Lower lobe of right lung (tissue), 2 donors: ENCODE measurements around the gene AFF3. TPM values are rescaled to one million over a fixed set of nuclear protein-coding genes. Genes with fewer than 3 reads are reported as not detected.

Source experiments
- ATAC-seq, 2 donors: fragments of 200-7000 bp; cut with Tn5 transposase; one replicate each; pipeline ENCODE4 v1.9.1; 2020 to 2022; ENCODE audit warnings: mild to moderate bottlenecking in 2 of 2, moderate library complexity in 2 of 2
- DNase-seq: peaks from one replicate; pipeline ENCODE4 v3.0.0-alpha.2; 2020
- H3K27ac ChIP-seq: fragments of 200-600 bp; one replicate; pipeline ENCODE4 v1.8.0; 2022
- H3K27me3 ChIP-seq: fragments of 200-600 bp; one replicate; pipeline ENCODE4 v1.8.0; 2022; ENCODE audit warnings: low read depth
- H3K36me3 ChIP-seq: fragments of 200-600 bp; one replicate; pipeline ENCODE4 v1.8.0; 2022; ENCODE audit warnings: mild to moderate bottlenecking
- H3K4me1 ChIP-seq: fragments of 200-600 bp; one replicate; pipeline ENCODE4 v1.8.0; 2022
- H3K4me3 ChIP-seq: fragments of 200-600 bp; one replicate; pipeline ENCODE4 v1.8.0; 2022; ENCODE audit warnings: mild to moderate bottlenecking
- H3K9me3 ChIP-seq: fragments of 200-600 bp; one replicate; pipeline ENCODE4 v1.8.0; 2022
- CTCF ChIP-seq: fragments of 200-600 bp; IDR thresholded peaks from one replicate; pipeline ENCODE4 v1.8.0; 2022; ENCODE audit warnings: antibody characterized with exemption, mild to moderate bottlenecking
- intact Hi-C: fragments of 100-400 bp; cut with DNase I; formaldehyde crosslinking; loops from one replicate; pipeline ENCODE4 v1.11.0; 2022
- total RNA-seq: library from RNA; stranded (reverse); fragmentation: NEBNext Ultra II Directional; extraction: Animal tissue kit (Norgen Biotek cat#: 25700); gene quantifications from one replicate; pipeline ENCODE4 v1.2.1, GENCODE V29; 2021
- donor health status: DM: no; HTN: yes; CAD: no; lungs with severe emphysema.

The AFF3 gene
- total RNA-seq, 1 donor from 2014 or later: 57.3 TPM

DNA sequence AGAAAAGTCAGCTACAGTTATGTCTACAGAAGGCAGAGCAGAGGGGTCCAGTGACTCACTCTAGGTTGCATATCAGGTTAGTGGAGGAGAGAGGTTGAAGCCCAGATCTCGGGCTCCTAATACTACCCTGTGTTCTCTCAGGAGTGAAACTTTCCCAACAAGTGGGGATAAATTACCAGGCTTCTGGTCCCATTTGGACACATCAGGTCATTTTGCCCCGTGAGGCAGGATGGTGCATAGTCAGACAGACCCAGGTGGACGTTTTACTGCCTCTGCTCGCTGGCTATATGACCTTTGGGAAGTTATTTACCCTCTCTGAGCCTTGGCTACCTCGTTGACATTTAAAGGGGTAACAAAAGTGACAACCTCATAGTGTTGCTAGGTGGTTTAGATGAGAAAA lies 524.6 kb downstream of the AFF3 start:
- Histone ChIP-seq H3K4me3 (no peak overlapping the region), H3K36me3 (no peaks in the 10 kb centered on the region), H3K27me3 (no peaks in the 10 kb centered on the region), H3K27ac (no peak overlapping the region), H3K4me1 (no peaks in the 10 kb centered on the region), H3K9me3 (no peaks in the 10 kb centered on the region)
- ATAC-seq: no peak
- DNase-seq: no peak
- intact Hi-C loops: no loop called here
- TF ChIP-seq CTCF: no peak

GRCh38 chr2:99615247-99615771 lies 527.1 kb downstream of the AFF3 start:
- H3K9me3 ChIP-seq: no peaks in the 10 kb centered on the region
- intact Hi-C loops: no loop called here
- no peak for ATAC-seq
- no peaks in the 10 kb centered on the region for H3K36me3 ChIP-seq
- H3K27ac ChIP-seq: no peak overlapping the region
- H3K27me3 ChIP-seq: no peaks in the 10 kb centered on the region
- no peak overlapping the region for H3K4me3 ChIP-seq
- no peak for DNase-seq
- no peaks in the 10 kb centered on the region for H3K4me1 ChIP-seq
- no peak for TF ChIP-seq CTCF

GRCh38 chr2:99613980-99614379 lies 528.4 kb downstream of the AFF3 start:
- intact Hi-C loops: no loop called here
- DNase-seq (no peak), ATAC-seq (no peak)
- TF ChIP-seq CTCF: no peak
- H3K4me3 ChIP-seq: no peak overlapping the region
- no peaks in the 10 kb centered on the region for H3K9me3 ChIP-seq
- no peaks in the 10 kb centered on the region for H3K36me3 ChIP-seq
- H3K27ac ChIP-seq: no peak overlapping the region
- no peaks in the 10 kb centered on the region for H3K4me1 ChIP-seq
- no peaks in the 10 kb centered on the region for H3K27me3 ChIP-seq

DNA sequence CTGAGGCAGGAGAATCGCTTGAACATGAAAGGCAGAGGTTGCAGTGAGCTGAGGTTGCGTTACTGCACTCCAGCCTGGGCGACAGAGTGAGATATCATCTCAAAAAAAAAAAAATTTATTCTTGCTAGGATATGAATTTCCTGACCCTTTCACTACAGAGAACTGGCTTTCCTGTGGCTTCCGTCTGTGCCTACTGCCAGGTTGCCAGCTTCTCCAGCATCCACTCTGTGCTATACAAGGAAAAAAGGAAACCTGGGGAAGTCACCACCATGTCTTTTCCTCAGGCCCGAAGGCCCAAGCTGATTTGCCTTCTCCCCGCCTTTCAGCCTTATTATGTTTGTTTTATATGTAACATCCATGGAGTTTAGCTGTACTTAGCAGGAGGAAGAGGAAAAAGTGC lies 530.6 kb downstream of the AFF3 start:
- no peak for TF ChIP-seq CTCF
- no peak for DNase-seq

DNA sequence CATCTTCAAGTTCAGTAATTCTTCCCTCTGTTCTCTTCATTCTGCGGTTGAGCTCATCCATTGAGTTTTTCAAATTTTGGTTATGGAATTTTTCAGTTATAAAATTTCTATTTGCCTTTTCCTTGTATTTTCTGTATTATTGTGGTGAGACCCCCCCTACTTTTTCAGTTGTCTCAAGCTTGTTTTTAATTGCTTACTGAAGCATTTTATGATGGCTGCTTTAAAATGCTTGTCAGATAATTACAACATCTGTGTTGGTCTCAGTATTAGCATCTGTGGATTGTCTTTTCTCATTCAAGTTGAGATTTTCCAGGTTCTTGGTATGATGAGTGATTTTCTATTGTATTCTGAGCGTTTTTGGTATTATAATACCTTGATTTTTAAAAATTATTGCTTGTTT lies 531.4 kb downstream of the AFF3 start:
- DNase-seq (no peak), ATAC-seq (no peak)
- Histone ChIP-seq H3K4me1 (no peaks in the 10 kb centered on the region), H3K27me3 (no peaks in the 10 kb centered on the region), H3K36me3 (no peaks in the 10 kb centered on the region), H3K9me3 (no peaks in the 10 kb centered on the region), H3K4me3 (no peak overlapping the region), H3K27ac (no peak overlapping the region)
- intact Hi-C loops: no loop called here
- no peak for TF ChIP-seq CTCF

More for the DNA sequence above, 530.6 kb downstream of the AFF3 start:
- intact Hi-C loops: no loop called here
- Histone ChIP-seq H3K27ac (no peak overlapping the region), H3K36me3 (no peaks in the 10 kb centered on the region), H3K4me1 (no peaks in the 10 kb centered on the region), H3K4me3 (no peak overlapping the region), H3K9me3 (no peaks in the 10 kb centered on the region), H3K27me3 (no peaks in the 10 kb centered on the region)
- no peak for ATAC-seq
